K562 (cell line): ENCODE measurements around the gene CAB39. TPM values are rescaled to one million over a fixed set of nuclear protein-coding genes. Genes with fewer than 3 reads are reported as not detected.

ENCODE experiments used
- ATAC-seq: fragments of 200-7000 bp; cut with Tn5 transposase; 3 replicates; pipeline ENCODE4 v1.9.1; 2020; ENCODE audit warnings: moderate library complexity
- BruUV-seq: library from RNA; stranded (reverse); fragments of 400-500 nt; replicated peaks from 2 replicates; lab custom pipeline; 2021; lab: Mats Ljungman, UMichigan
- CTCF ChIA-PET: fragments of 300-600 bp; formaldehyde crosslinking; extraction: SDS; loops from one replicate; lab custom pipeline; 2021; ENCODE audit warnings: low intra/inter-chr PET ratio; lab: Yijun Ruan, JAX
- POLR2A ChIA-PET: fragments of 300-600, 350-650 bp; sonication (Branson Sonifier 250); formaldehyde crosslinking; extraction: SDS; loops from one replicate; lab custom pipeline; 2021; ENCODE audit warnings: antibody characterized with exemption, inconsistent platforms; lab: Yijun Ruan, JAX
- DNase-seq, 4 experiments: peaks; one replicate each; pipeline versions ENCODE4 v3.0.0 to v3.0.0-alpha.2; 2011 to 2018; ENCODE audit warnings: low spot score in 3 of 4, mixed read lengths in 3 of 4; ENCODE audit errors: extremely low read depth in 1 of 4
- FAIRE-seq: peaks from 2 replicates; lab custom pipeline; 2011; peaks lifted over from hg19 to GRCh38; lab: Jason Lieb, UNC
- H2AFZ ChIP-seq: 2 replicates; pipeline ENCODE4 v1.6.0; 2011; ENCODE audit warnings: low read depth, low read length, control low read depth, inconsistent platforms
- H3K27ac ChIP-seq: fragments of 200-600 bp; 3 replicates; pipeline ENCODE4 v1.8.0; 2011; ENCODE audit warnings: low read depth, mild to moderate bottlenecking, control low read depth, inconsistent platforms, low read length, moderate library complexity, mixed read lengths; ENCODE audit errors: extremely low read depth
- H3K27me3 ChIP-seq, 2 experiments: fragments of 300-600 bp in 1 of 2; 2 replicates in 1 of 2; 3 replicates in 1 of 2; pipeline versions ENCODE4 v1.6.0 to v1.8.0; 2011; ENCODE audit warnings: inconsistent platforms in 2 of 2, low read length in 2 of 2, mild to moderate bottlenecking in 1 of 2, mixed read lengths in 1 of 2, moderate library complexity in 1 of 2; ENCODE audit not compliant: control insufficient read depth in 2 of 2, insufficient read depth in 2 of 2
- H3K36me3 ChIP-seq: fragments of 300-600 bp; 3 replicates; pipeline ENCODE4 v1.8.0; 2011; ENCODE audit warnings: mild to moderate bottlenecking, low read length, inconsistent platforms; ENCODE audit not compliant: control insufficient read depth, insufficient read depth
- H3K4me1 ChIP-seq, 2 experiments: fragments of 200-600 bp in 1 of 2; replicated peaks in 1 of 2; 2 replicates in 1 of 2; 3 replicates in 1 of 2; pipeline versions ENCODE4 v1.5.1 to v1.8.0; 2011; ENCODE audit warnings: inconsistent platforms in 2 of 2, low read length in 2 of 2, mild to moderate bottlenecking in 1 of 2, mixed read lengths in 1 of 2, moderate library complexity in 1 of 2; ENCODE audit not compliant: control insufficient read depth in 2 of 2, insufficient read depth in 2 of 2
- H3K4me2 ChIP-seq: 2 replicates; pipeline ENCODE4 v1.6.1; 2011; ENCODE audit warnings: low read length, control low read depth, inconsistent platforms, mixed read lengths; ENCODE audit not compliant: insufficient read depth
- H3K4me3 ChIP-seq: fragments of 200-600 bp; sonication (generic), shearing (Covaris generic); 2 replicates; pipeline ENCODE4 v1.5.1; 2016; ENCODE audit warnings: control low read depth, inconsistent platforms
- H3K79me2 ChIP-seq: fragments of 200-600 bp; 3 replicates; pipeline ENCODE4 v1.8.0; 2011; ENCODE audit warnings: low read length, inconsistent platforms; ENCODE audit not compliant: control insufficient read depth, insufficient read depth
- H3K9ac ChIP-seq, 2 experiments: 2 replicates each; pipeline versions ENCODE4 v1.6.0 to v1.6.1; 2011; ENCODE audit warnings: low read depth in 2 of 2, low read length in 2 of 2, control low read depth in 1 of 2, inconsistent platforms in 1 of 2, mild to moderate bottlenecking in 1 of 2, mixed read lengths in 1 of 2; ENCODE audit not compliant: insufficient read depth in 1 of 2
- H3K9me1 ChIP-seq: one replicate; pipeline ENCODE4 v1.6.0; 2011; ENCODE audit warnings: inconsistent platforms, mild to moderate bottlenecking, low read length, moderate library complexity; ENCODE audit not compliant: control insufficient read depth, insufficient read depth
- H3K9me3 ChIP-seq: replicated peaks from 2 replicates; pipeline ENCODE4 v1.5.1; 2011; ENCODE audit warnings: low read depth, low read length, inconsistent platforms; ENCODE audit not compliant: control insufficient read depth, insufficient read depth
- H4K20me1 ChIP-seq: replicated peaks from 2 replicates; pipeline ENCODE4 v1.6.1; 2011; ENCODE audit warnings: low read length, inconsistent platforms, mixed read lengths; ENCODE audit not compliant: control insufficient read depth, insufficient read depth
- BACH1 ChIP-seq: fragments of 200-800 bp; sonication (Bioruptor generic); IDR thresholded peaks from 2 replicates; pipeline ENCODE4 v1.6.1; 2016; ENCODE audit warnings: missing genetic modification characterization, missing compliant biosample characterization
- BCLAF1 ChIP-seq, 2 experiments: fragments of 450-650 bp in 1 of 2; IDR thresholded peaks; 2 replicates each; pipeline ENCODE4 v1.6.1; 2011 to 2017; ENCODE audit warnings: low read depth in 2 of 2, antibody characterized with exemption in 1 of 2, borderline replicate concordance in 1 of 2, low read length in 1 of 2, mild to moderate bottlenecking in 1 of 2, mixed read lengths in 1 of 2; ENCODE audit not compliant: control insufficient read depth in 1 of 2
- GTF2F1 ChIP-seq: IDR thresholded peaks from 2 replicates; pipeline ENCODE4 v1.6.1; 2011; ENCODE audit warnings: low read depth, low read length, improper control_type of control experiment
- IRF9 ChIP-seq: fragments of 450-650 bp; IDR thresholded peaks from 2 replicates; pipeline ENCODE4 v1.6.1; 2016; ENCODE audit warnings: missing biosample characterization, missing genetic modification characterization
- KAT2B ChIP-seq: IDR thresholded peaks from one replicate; pipeline ENCODE4 v1.6.1; 2012; ENCODE audit warnings: low read depth, mild to moderate bottlenecking, control low read depth, inconsistent platforms, low read length, moderate library complexity
- NFIX ChIP-seq: fragments of 250-450 bp; sonication (Bioruptor Pico); IDR thresholded peaks from 2 replicates; pipeline ENCODE4 v1.4.0; 2020; ENCODE audit warnings: low read depth, mild to moderate bottlenecking, moderate library complexity
- NR2C1 ChIP-seq, 2 experiments: fragments of 450-650 bp; IDR thresholded peaks; 2 replicates each; pipeline ENCODE4 v1.6.1; 2017; ENCODE audit warnings: mild to moderate bottlenecking in 2 of 2, antibody characterized with exemption in 1 of 2, inconsistent platforms in 1 of 2, missing compliant biosample characterization in 1 of 2, missing genetic modification characterization in 1 of 2
- POLR3G ChIP-seq: IDR thresholded peaks from 2 replicates; pipeline ENCODE4 v1.6.1; 2011; ENCODE audit not compliant: insufficient read length, insufficient replicate concordance; ENCODE audit errors: extremely low read depth
- POU5F1 ChIP-seq: fragments of 150-350 bp; IDR thresholded peaks from 2 replicates; pipeline ENCODE4 v1.6.1; 2014; ENCODE audit warnings: borderline replicate concordance, low read length, low read depth, mild to moderate bottlenecking; ENCODE audit not compliant: partially characterized antibody
- TEAD1 ChIP-seq, 2 experiments: fragments of 450-650 bp in 1 of 2; sonication (generic) in 1 of 2; formaldehyde crosslinking; IDR thresholded peaks; 2 replicates each; pipeline versions ENCODE4 v1.4.0 to v1.8.0; 2020 to 2022; ENCODE audit warnings: mild to moderate bottlenecking in 2 of 2, missing genetic modification reagents in 1 of 2
- USF1 ChIP-seq: sonication (generic); formaldehyde crosslinking; IDR thresholded peaks from 2 replicates; pipeline ENCODE4 v1.9.0; 2022; ENCODE audit warnings: mild to moderate bottlenecking, missing genetic modification reagents
- WHSC1 ChIP-seq: IDR thresholded peaks from one replicate; pipeline ENCODE4 v1.6.1; 2012; ENCODE audit warnings: low read length, control low read depth, inconsistent platforms
- ZNF121 ChIP-seq: sonication (generic); formaldehyde crosslinking; conservative IDR thresholded peaks from 2 replicates; pipeline ENCODE4 v1.8.0; 2022; ENCODE audit warnings: missing genetic modification reagents
- ZNF217 ChIP-seq: sonication (generic); formaldehyde crosslinking; IDR thresholded peaks from 2 replicates; pipeline ENCODE4 v1.8.0; 2022; ENCODE audit warnings: mild to moderate bottlenecking, missing genetic modification reagents
- ZSCAN32 ChIP-seq: fragments of 450-650 bp; formaldehyde crosslinking; IDR thresholded peaks from 2 replicates; pipeline ENCODE4 v1.4.0; 2020; ENCODE audit warnings: mild to moderate bottlenecking, moderate library complexity
- WGBS: fragments of 100-300 bp; shearing (Covaris generic); methylation state at CpG from one replicate; pipeline ENCODE4 v1.1.6; 2016; ENCODE audit warnings: low coverage, mixed read lengths; ENCODE audit not compliant: insufficient coverage; ENCODE audit errors: missing lambda C conversion rate; 5-methylcytosine and 5-hydroxymethylcytosine counted together
- in situ Hi-C: fragments of 300-500 bp; cut with MboI; formaldehyde crosslinking; loops from 4 replicates; pipeline ENCODE4 v1.15.0; 2018; ENCODE audit warnings: inconsistent platforms, mixed read lengths
- intact Hi-C: fragments of 100-400 bp; cut with micrococcal nuclease; formaldehyde crosslinking; loops from 2 replicates; pipeline ENCODE4 v1.14.2; 2022
- polyA plus RNA-seq, 8 experiments: library from polyadenylated mRNA; depleted of rRNA in 4 of 8; stranded (reverse) in 5 of 8; unstranded in 3 of 8; fragments of >200 nt; fragmentation: Nextera tagmentation in 2 of 8; fragmentation: Illumina TruSeq in 1 of 8; extraction: Ambion mirVana in 2 of 8; extraction: Trizol in 1 of 8; gene quantifications; 2 replicates each; pipeline versions ENCODE4 v1.2.1 to v1.2.3, GENCODE V29; 2011 to 2014; ENCODE audit warnings: inconsistent platforms in 1 of 8, missing spikeins in 1 of 8
- total RNA-seq, 7 experiments: library from RNA; depleted of rRNA in 6 of 7; stranded (reverse); fragments of >200 nt in 6 of 7; fragmentation: Illumina TruSeq in 2 of 7; extraction: Trizol in 2 of 7; gene quantifications; 2 replicates each; pipeline versions ENCODE4 v1.2.1 to v1.2.3, GENCODE V29; 2011 to 2021; ENCODE audit warnings: low replicate concordance in 1 of 7

The CAB39 gene
- total and polyA plus RNA-seq, 9 of the 15 experiments (the other 6 are each of a cell fraction or from before 2014, with no cell fraction given): 27.2 to 94.4 (median 70.1) TPM

GRCh38 chr2:230784795-230785194 lies 72.2 kb downstream of the CAB39 start:
- ChIA-PET CTCF (no interaction called here), POLR2A (no interaction called here)
- Histone ChIP-seq H3K79me2 (peaks cover 82% of the 10 kb centered on the region), H3K4me3 (no peak overlapping the region), H3K4me2 (no peak overlapping the region), H3K4me1 (no peaks in the 10 kb centered on the region), H3K27me3 (no peaks in the 10 kb centered on the region), H3K36me3 (peaks cover 80% of the 10 kb centered on the region), H3K9me1 (no peaks in the 10 kb centered on the region), H4K20me1 (no peaks in the 10 kb centered on the region), H3K27ac (no peak overlapping the region), H2AFZ (no peak overlapping the region), H3K9me3 (no peaks in the 10 kb centered on the region; the same call in 1 of the 2 replicates), H3K9ac (no peak overlapping the region)
- no TSS peak for BruUV-seq
- intact Hi-C loops (no loop called here), in situ Hi-C loops (no loop called here)
- DNase-seq (no peak), FAIRE-seq (no peak), ATAC-seq (no peak)
- 95% methylated on average over 4 of the region's 4 CpGs for WGBS
- TF ChIP-seq POU5F1 (no peak), POLR3G (no peak), IRF9 (tag) (no peak), WHSC1 (no peak), NR2C1 (IDR thresholded peaks at IDR 0.05) (no peak), NR2C1 (tag; IDR thresholded peaks at IDR 0.05) (no peak), GTF2F1 (no peak), KAT2B (no peak), ZSCAN32 (CRISPR knock-in tag) (no peak), NFIX (CRISPR knock-in tag) (no peak), ZNF121 (CRISPR knock-in tag) (no peak), ZNF217 (CRISPR knock-in tag) (no peak), TEAD1 (CRISPR knock-in tag; IDR thresholded peaks at IDR 0.05) (no peak), BCLAF1 (IDR thresholded peaks at IDR 0.05; ENCODE audit: borderline replicate concordance in 1 of 2, control insufficient read depth in 1 of 2, low read depth in 2 of 2, low read length in 1 of 2) (no peak), BACH1 (no peak), USF1 (CRISPR knock-in tag) (no peak)
